GM13976 (cell line): Measurements from ENCODE around the gene FXYD1.

Experiments used
- DNase-seq: peaks from one replicate; pipeline ENCODE4 v3.0.0; 2012; ENCODE audit warnings: low spot score
- in situ Hi-C: fragments of 300-500 bp; cut with MboI; formaldehyde crosslinking; loops from one replicate; pipeline ENCODE4 v1.12.0; 2022; ENCODE audit warnings: low sequenced_read_pairs, mixed read lengths, inconsistent platforms; ENCODE audit not compliant: unreplicated experiment
- TF ChIP-seq, protein P1 (sequence below): IDR thresholded peaks from 2 replicates; pipeline ENCODE4 v1.5.1; 2012; ENCODE audit warnings: borderline replicate concordance, mild to moderate bottlenecking; ENCODE audit not compliant: insufficient read depth; ENCODE audit errors: extremely low read depth, missing control alignments, control extremely low read depth

Gene FXYD1

DNA sequence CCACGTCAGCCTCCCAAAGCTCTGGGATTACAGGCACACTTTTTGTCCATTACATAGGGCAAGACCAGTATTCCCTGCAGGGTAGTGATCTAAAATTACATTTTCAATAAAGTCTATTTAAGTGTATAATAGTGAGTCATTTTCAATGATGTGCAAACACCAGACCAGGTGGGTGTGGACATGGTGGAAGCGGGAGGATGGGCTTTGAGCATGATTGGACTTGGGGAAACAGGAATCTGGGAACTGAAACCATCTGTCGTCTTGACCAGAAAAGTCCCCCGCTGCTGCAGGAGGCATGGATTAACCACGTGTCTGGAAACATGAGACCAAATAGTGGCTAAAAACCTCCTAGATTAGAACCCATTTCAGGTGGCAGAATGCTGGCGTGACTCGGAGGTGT is 18.1 kb upstream of the FXYD1 start:
- TF ChIP-seq, protein P1, sequence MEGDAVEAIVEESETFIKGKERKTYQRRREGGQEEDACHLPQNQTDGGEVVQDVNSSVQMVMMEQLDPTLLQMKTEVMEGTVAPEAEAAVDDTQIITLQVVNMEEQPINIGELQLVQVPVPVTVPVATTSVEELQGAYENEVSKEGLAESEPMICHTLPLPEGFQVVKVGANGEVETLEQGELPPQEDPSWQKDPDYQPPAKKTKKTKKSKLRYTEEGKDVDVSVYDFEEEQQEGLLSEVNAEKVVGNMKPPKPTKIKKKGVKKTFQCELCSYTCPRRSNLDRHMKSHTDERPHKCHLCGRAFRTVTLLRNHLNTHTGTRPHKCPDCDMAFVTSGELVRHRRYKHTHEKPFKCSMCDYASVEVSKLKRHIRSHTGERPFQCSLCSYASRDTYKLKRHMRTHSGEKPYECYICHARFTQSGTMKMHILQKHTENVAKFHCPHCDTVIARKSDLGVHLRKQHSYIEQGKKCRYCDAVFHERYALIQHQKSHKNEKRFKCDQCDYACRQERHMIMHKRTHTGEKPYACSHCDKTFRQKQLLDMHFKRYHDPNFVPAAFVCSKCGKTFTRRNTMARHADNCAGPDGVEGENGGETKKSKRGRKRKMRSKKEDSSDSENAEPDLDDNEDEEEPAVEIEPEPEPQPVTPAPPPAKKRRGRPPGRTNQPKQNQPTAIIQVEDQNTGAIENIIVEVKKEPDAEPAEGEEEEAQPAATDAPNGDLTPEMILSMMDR: no peak
- no peak for DNase-seq
- in situ Hi-C loops: no loop called here

DNA sequence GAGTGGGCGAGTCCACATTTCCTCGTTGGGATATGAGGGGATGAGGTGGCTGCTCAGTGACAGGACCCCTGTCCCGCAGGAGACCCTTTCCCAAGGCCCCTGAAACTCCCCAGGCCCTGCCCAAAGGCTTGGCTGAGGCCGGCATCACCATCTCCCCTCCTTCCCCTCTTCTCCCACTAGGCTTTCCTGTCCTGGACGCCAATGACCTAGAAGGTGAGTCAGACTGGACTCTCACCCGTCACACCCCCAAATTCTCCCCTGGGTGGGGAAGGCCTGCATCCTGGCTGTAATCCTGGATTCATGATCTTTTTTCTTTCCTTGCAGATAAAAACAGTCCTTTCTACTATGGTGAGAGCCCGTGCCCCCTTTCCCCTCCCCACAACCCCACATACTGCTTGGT is 17.7 kb upstream of the FXYD1 start:
- no peak for DNase-seq
- in situ Hi-C loops: no loop called here
- TF ChIP-seq, protein P1: no peak

DNA sequence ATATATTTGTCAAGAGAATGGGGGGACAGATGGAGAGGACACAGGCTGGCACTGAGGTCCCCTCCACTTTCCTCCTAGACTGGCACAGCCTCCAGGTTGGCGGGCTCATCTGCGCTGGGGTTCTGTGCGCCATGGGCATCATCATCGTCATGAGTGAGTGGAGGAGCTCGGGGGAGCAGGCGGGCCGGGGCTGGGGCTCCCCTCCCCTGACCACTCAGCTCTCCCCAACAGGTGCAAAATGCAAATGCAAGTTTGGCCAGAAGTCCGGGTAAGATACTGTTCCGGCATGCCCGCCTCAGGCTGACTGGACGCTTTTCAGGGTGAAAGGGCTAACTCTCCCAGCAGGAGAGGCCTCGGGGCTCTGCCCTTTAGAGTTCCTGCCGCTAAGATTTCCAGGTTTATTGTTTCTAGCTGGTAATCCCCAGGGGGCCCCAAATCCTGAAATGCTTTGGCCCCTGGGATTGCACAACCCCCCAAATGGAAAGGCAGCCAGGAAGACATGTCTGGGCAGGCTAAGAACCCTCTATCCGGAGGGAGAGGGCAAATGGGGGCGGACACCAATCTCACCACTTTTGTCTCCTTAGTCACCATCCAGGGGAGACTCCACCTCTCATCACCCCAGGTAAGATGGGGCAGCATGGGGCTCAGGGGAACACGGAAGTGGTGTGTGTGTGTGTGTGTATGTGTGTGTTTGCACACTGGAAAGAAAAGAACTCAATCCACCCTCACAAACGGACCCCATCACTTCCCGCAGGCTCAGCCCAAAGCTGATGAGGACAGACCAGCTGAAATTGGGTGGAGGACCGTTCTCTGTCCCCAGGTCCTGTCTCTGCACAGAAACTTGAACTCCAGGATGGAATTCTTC is 15.7 kb upstream of the FXYD1 start:
- TF ChIP-seq, protein P1: no peak
- in situ Hi-C loops: no loop called here
- no peak for DNase-seq

DNA sequence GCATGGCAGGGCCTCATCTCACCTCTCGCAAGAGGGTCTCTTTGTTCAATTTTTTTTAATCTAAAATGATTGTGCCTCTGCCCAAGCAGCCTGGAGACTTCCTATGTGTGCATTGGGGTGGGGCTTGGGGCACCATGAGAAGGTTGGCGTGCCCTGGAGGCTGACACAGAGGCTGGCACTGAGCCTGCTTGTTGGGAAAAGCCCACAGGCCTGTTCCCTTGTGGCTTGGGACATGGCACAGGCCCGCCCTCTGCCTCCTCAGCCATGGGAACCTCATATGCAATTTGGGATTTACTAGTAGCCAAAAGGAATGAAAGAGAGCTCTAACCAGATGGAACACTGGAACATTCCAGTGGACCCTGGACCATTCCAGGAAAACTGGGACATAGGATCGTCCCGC is 15.1 kb upstream of the FXYD1 start:
- no peak for DNase-seq
- in situ Hi-C loops: no loop called here

DNA sequence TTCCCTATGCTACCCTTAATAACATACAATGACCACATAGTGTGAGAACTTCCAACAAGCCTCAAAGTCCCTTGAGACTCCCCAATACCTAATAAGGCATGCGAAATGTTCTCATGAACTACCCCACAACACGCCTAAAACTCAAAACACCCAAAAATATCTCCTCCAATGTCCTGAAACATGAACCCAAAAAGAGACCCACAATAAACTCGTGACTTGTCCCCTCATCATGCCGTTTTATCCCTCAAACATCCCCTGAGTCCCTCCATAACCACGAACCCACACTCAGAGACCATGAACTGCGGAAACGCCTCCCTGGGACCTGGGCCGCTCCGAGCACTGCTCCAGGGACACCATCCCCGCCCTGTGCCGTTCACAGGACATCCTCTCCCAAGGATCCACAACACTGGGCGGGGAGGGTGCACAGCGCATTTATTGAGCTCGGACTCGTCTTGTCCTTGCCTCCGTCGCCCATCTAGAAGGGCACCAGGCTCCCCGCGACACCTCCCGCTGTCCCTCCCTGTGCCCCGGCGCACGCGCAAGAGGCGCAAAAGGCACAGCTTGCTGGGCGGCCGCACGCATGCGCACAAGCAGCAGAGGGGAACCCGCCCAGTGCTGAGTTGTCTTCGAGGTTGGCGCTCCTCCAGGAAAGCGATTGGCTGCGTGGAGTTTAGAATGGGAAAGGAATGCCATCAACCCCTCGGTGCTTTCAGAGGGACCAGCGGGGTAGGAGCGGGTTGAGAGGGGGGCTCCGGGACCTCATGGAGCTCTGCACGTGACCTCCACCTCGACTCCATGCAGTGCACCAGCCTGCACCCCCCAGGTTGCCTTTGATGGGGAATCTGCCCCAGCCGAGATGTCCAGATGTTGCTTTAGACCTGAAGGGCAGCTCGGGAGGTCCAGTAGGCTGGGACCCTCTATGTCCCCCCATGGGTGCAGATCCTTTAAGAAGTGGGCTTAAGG is 14.2 kb upstream of the FXYD1 start:
- peak; percentile 96 for DNase-seq
- in situ Hi-C loops: no loop called here
- TF ChIP-seq, protein P1: no peak

More for the DNA sequence above, 15.1 kb upstream of the FXYD1 start:
- TF ChIP-seq, protein P1: no peak

DNA sequence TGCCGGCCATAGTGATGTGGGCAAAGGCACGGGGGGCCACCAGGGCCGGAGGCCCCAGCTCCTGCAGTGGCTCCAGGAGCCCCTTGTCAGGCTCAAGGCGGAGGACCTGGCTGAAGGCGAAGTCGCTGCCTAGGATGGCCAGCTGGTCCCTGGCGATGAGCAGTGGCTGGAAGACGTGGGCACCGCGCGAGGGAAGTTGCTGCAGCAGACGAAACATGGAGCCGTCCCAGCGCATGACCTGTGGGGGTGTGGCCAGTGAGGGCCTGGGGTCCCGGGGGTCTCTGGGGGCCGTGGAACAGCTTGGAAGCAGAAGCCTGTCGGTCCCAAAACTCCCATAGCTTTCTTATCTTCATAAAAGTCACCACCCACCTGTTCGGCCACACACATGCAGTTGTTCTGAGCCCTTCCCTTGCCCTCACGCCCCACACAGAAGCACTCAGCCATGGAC is 13.3 kb upstream of the FXYD1 start:
- in situ Hi-C loops: no loop called here
- no peak for DNase-seq
- TF ChIP-seq, protein P1: no peak
